ENCODE results near the gene EDDM3A.

Gene EDDM3A

GRCh38 chr14:20772650-20773049, 27.0 kb downstream of the EDDM3A start:
- ATAC-seq (ENCODE audit: low read depth) (no peak), DNase-seq (ENCODE audit: low spot score) (no peak)
- no peak overlapping the region for H3K27ac ChIP-seq (ENCODE audit: poor library complexity, severe bottlenecking)
- H3K36me3 ChIP-seq (ENCODE audit: low read depth): no peaks in the 10 kb centered on the region
- TF ChIP-seq CTCF (IDR thresholded peaks at IDR 0.05; ENCODE audit: poor library complexity, severe bottlenecking): no peak
- H3K27me3 ChIP-seq (ENCODE audit: insufficient read depth, poor library complexity, severe bottlenecking): peaks cover 22% of the 10 kb centered on the region
- no peaks in the 10 kb centered on the region for H3K4me1 ChIP-seq (ENCODE audit: insufficient read depth, poor library complexity, severe bottlenecking)
- no peaks in the 10 kb centered on the region for H3K9me3 ChIP-seq (ENCODE audit: severe bottlenecking)
- H3K4me3 ChIP-seq (ENCODE audit: severe bottlenecking): no peak overlapping the region

- DNase-seq (ENCODE audit: low spot score): no peak
- no peaks in the 10 kb centered on the region for H3K36me3 ChIP-seq (ENCODE audit: low read depth)
- H3K9me3 ChIP-seq (ENCODE audit: severe bottlenecking): no peaks in the 10 kb centered on the region
- no peak for ATAC-seq (ENCODE audit: low read depth)
- no peak for TF ChIP-seq CTCF (IDR thresholded peaks at IDR 0.05; ENCODE audit: poor library complexity, severe bottlenecking)
- H3K27ac ChIP-seq (ENCODE audit: poor library complexity, severe bottlenecking): no peak overlapping the region
- no peaks in the 10 kb centered on the region for H3K4me1 ChIP-seq (ENCODE audit: insufficient read depth, poor library complexity, severe bottlenecking)
- peaks cover 21% of the 10 kb centered on the region for H3K27me3 ChIP-seq (ENCODE audit: insufficient read depth, poor library complexity, severe bottlenecking)
- H3K4me3 ChIP-seq (ENCODE audit: severe bottlenecking): no peak overlapping the region
These were observed 28.7 kb downstream of the EDDM3A start for GRCh38 chr14:20774258-20774824.

- Histone ChIP-seq H3K4me3 (ENCODE audit: severe bottlenecking) (no peak overlapping the region), H3K27me3 (ENCODE audit: insufficient read depth, poor library complexity, severe bottlenecking) (peaks cover 20% of the 10 kb centered on the region), H3K36me3 (ENCODE audit: low read depth) (no peaks in the 10 kb centered on the region), H3K9me3 (ENCODE audit: severe bottlenecking) (no peaks in the 10 kb centered on the region), H3K27ac (ENCODE audit: poor library complexity, severe bottlenecking) (no peak overlapping the region), H3K4me1 (ENCODE audit: insufficient read depth, poor library complexity, severe bottlenecking) (no peaks in the 10 kb centered on the region)
- no peak for TF ChIP-seq CTCF (IDR thresholded peaks at IDR 0.05; ENCODE audit: poor library complexity, severe bottlenecking)
- DNase-seq (ENCODE audit: low spot score): no peak
- no peak for ATAC-seq (ENCODE audit: low read depth)
These were observed 29.4 kb downstream of the EDDM3A start for GRCh38 chr14:20775043-20775442.

- Histone ChIP-seq H3K9me3 (ENCODE audit: severe bottlenecking) (no peaks in the 10 kb centered on the region), H3K4me3 (ENCODE audit: severe bottlenecking) (no peak overlapping the region), H3K4me1 (ENCODE audit: insufficient read depth, poor library complexity, severe bottlenecking) (no peaks in the 10 kb centered on the region), H3K27me3 (ENCODE audit: insufficient read depth, poor library complexity, severe bottlenecking) (peaks cover 17% of the 10 kb centered on the region), H3K27ac (ENCODE audit: poor library complexity, severe bottlenecking) (no peak overlapping the region), H3K36me3 (ENCODE audit: low read depth) (no peaks in the 10 kb centered on the region)
- ATAC-seq (ENCODE audit: low read depth) (no peak), DNase-seq (ENCODE audit: low spot score) (no peak)
- TF ChIP-seq CTCF (IDR thresholded peaks at IDR 0.05; ENCODE audit: poor library complexity, severe bottlenecking): no peak
These were observed 30.2 kb downstream of the EDDM3A start for GRCh38 chr14:20775901-20776300.

GRCh38 chr14:20781803-20782202, 36.1 kb downstream of the EDDM3A start:
- no peaks in the 10 kb centered on the region for H3K9me3 ChIP-seq (ENCODE audit: severe bottlenecking)
- H3K27me3 ChIP-seq (ENCODE audit: insufficient read depth, poor library complexity, severe bottlenecking): peaks cover 10% of the 10 kb centered on the region
- ATAC-seq (ENCODE audit: low read depth) (no peak), DNase-seq (ENCODE audit: low spot score) (no peak)
- no peak for TF ChIP-seq CTCF (IDR thresholded peaks at IDR 0.05; ENCODE audit: poor library complexity, severe bottlenecking)
- no peaks in the 10 kb centered on the region for H3K4me1 ChIP-seq (ENCODE audit: insufficient read depth, poor library complexity, severe bottlenecking)
- no peaks in the 10 kb centered on the region for H3K36me3 ChIP-seq (ENCODE audit: low read depth)
- H3K4me3 ChIP-seq (ENCODE audit: severe bottlenecking): no peak overlapping the region
- H3K27ac ChIP-seq (ENCODE audit: poor library complexity, severe bottlenecking): no peak overlapping the region
